Mesendoderm (in vitro differentiated cells): ENCODE measurements around the gene VIPR2.

Source experiments
- DNase-seq: peaks from one replicate; pipeline ENCODE4 v3.0.0; 2013
- H2AK5ac ChIP-seq: 2 replicates; pipeline ENCODE4 v1.6.1; 2013; ENCODE audit warnings: low read length, inconsistent platforms
- H2BK120ac ChIP-seq: 2 replicates; pipeline ENCODE4 v1.6.1; 2013; ENCODE audit warnings: low read depth, mild to moderate bottlenecking, low read length, moderate library complexity, mixed read lengths
- H2BK15ac ChIP-seq: replicated peaks from 2 replicates; pipeline ENCODE4 v1.6.1; 2013; ENCODE audit warnings: low read depth, mild to moderate bottlenecking, moderate library complexity
- H2BK5ac ChIP-seq: 2 replicates; pipeline ENCODE4 v1.6.1; 2013; ENCODE audit warnings: low read length, inconsistent platforms
- H3K18ac ChIP-seq: 2 replicates; pipeline ENCODE4 v1.6.1; 2013; ENCODE audit warnings: mild to moderate bottlenecking, low read length, mixed read lengths
- H3K23ac ChIP-seq: one replicate; pipeline ENCODE4 v1.6.1; 2013; ENCODE audit warnings: low read length
- H3K27ac ChIP-seq: 2 replicates; pipeline ENCODE4 v1.5.1; 2013; ENCODE audit warnings: low read depth, mild to moderate bottlenecking, inconsistent platforms, low read length, moderate library complexity
- H3K27me3 ChIP-seq: 2 replicates; pipeline ENCODE4 v1.6.1; 2013; ENCODE audit warnings: low read length, control low read depth, mild to moderate bottlenecking, inconsistent platforms; ENCODE audit not compliant: insufficient read depth, poor library complexity
- H3K36me3 ChIP-seq: 2 replicates; pipeline ENCODE4 v1.6.1; 2013; ENCODE audit warnings: low read length, inconsistent platforms; ENCODE audit not compliant: control insufficient read depth, insufficient read depth
- H3K4ac ChIP-seq: one replicate; pipeline ENCODE4 v1.6.1; 2013; ENCODE audit warnings: low read depth, mild to moderate bottlenecking, low read length, moderate library complexity
- H3K4me1 ChIP-seq: 2 replicates; pipeline ENCODE4 v1.6.1; 2013; ENCODE audit warnings: low read depth, low read length, inconsistent platforms; ENCODE audit not compliant: control insufficient read depth
- H3K4me2 ChIP-seq: 2 replicates; pipeline ENCODE4 v1.6.1; 2013; ENCODE audit warnings: low read length
- H3K4me3 ChIP-seq: 2 replicates; pipeline ENCODE4 v1.5.1; 2013; ENCODE audit warnings: mild to moderate bottlenecking, low read length
- H3K56ac ChIP-seq: one replicate; pipeline ENCODE4 v1.6.1; 2013; ENCODE audit warnings: low read length
- H3K79me1 ChIP-seq: 2 replicates; pipeline ENCODE4 v1.6.1; 2013; ENCODE audit warnings: low read length, inconsistent platforms
- H3K79me2 ChIP-seq: 2 replicates; pipeline ENCODE4 v1.6.1; 2013; ENCODE audit warnings: mild to moderate bottlenecking, low read length; ENCODE audit not compliant: control insufficient read depth, insufficient read depth
- H3K9ac ChIP-seq: 2 replicates; pipeline ENCODE4 v1.6.1; 2013; ENCODE audit warnings: low read length, inconsistent platforms
- H4K5ac ChIP-seq: one replicate; pipeline ENCODE4 v1.6.1; 2013; ENCODE audit warnings: low read length
- H4K8ac ChIP-seq: one replicate; pipeline ENCODE4 v1.6.1; 2013; ENCODE audit warnings: low read depth, mild to moderate bottlenecking, control low read depth, low read length, moderate library complexity
- WGBS: extraction: QIAGEN DNeasy Blood & Tissue Kit; methylation state at CpG from one replicate; pipeline ENCODE4 v1.1.7; 2013; ENCODE audit warnings: low lambda C conversion rate, missing lambda C conversion rate; ENCODE audit not compliant: insufficient coverage; ENCODE audit errors: extremely low coverage; 5-methylcytosine and 5-hydroxymethylcytosine counted together

Gene VIPR2

GRCh38 chr7:159156436-159157245 lies 12.0 kb upstream of the VIPR2 start:
- H3K23ac ChIP-seq: no peak overlapping the region
- no peak overlapping the region for H3K56ac ChIP-seq
- no peak overlapping the region for H3K18ac ChIP-seq
- no peaks in the 10 kb centered on the region for H3K27me3 ChIP-seq
- no peaks in the 10 kb centered on the region for H3K79me1 ChIP-seq
- no peak overlapping the region for H3K27ac ChIP-seq
- no peak overlapping the region for H3K4me3 ChIP-seq
- WGBS: no CpG with 5 or more reads among the region's 23 CpGs
- H4K8ac ChIP-seq: no peak overlapping the region
- no peak overlapping the region for H2BK15ac ChIP-seq
- H3K36me3 ChIP-seq: no peaks in the 10 kb centered on the region
- no peak for DNase-seq
- no peak overlapping the region for H2BK5ac ChIP-seq
- no peaks in the 10 kb centered on the region for H3K79me2 ChIP-seq
- H3K4me1 ChIP-seq: no peaks in the 10 kb centered on the region
- H4K5ac ChIP-seq: no peak overlapping the region
- no peak overlapping the region for H2AK5ac ChIP-seq
- no peak overlapping the region for H3K9ac ChIP-seq
- no peak overlapping the region for H3K4ac ChIP-seq
- no peak overlapping the region for H2BK120ac ChIP-seq
- H3K4me2 ChIP-seq: no peak overlapping the region

DNA sequence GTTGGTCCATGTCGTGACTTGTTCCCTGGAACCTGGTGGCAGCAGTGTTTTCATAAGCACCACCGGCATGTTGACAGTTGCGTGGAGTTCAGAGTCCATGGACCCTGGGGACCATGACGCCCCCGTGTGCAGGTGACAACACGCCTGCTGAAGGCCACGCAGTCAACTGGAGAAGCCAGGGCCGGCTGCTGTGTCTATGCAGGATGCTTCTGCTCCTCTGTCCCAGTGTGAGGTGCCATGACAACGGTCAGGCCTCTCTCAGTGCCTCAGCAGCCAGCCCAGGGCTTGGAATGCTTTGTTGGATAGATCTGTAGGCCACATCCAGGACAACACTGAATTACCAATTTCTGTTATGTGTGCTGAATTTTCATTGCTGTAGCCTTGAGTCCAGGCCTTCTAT lies 10.7 kb upstream of the VIPR2 start:
- no peak for DNase-seq
- no peak overlapping the region for H3K4ac ChIP-seq
- no peaks in the 10 kb centered on the region for H3K36me3 ChIP-seq
- H2AK5ac ChIP-seq: no peak overlapping the region
- H3K4me1 ChIP-seq: no peaks in the 10 kb centered on the region
- H3K9ac ChIP-seq: no peak overlapping the region
- WGBS: no CpG with 5 or more reads among the region's 9 CpGs
- no peaks in the 10 kb centered on the region for H3K79me1 ChIP-seq
- H3K27me3 ChIP-seq: no peaks in the 10 kb centered on the region
- no peak overlapping the region for H2BK15ac ChIP-seq
- no peak overlapping the region for H3K4me3 ChIP-seq
- no peak overlapping the region for H3K56ac ChIP-seq
- H2BK120ac ChIP-seq: no peak overlapping the region
- H3K23ac ChIP-seq: no peak overlapping the region
- no peak overlapping the region for H2BK5ac ChIP-seq
- no peak overlapping the region for H3K4me2 ChIP-seq
- no peak overlapping the region for H4K8ac ChIP-seq
- H3K18ac ChIP-seq: no peak overlapping the region
- H3K79me2 ChIP-seq: no peaks in the 10 kb centered on the region
- no peak overlapping the region for H3K27ac ChIP-seq
- H4K5ac ChIP-seq: no peak overlapping the region

- Histone ChIP-seq H2BK120ac (no peak overlapping the region), H3K18ac (no peak overlapping the region), H3K4me2 (no peak overlapping the region), H2BK15ac (no peak overlapping the region), H3K4me1 (no peaks in the 10 kb centered on the region), H2BK5ac (no peak overlapping the region), H3K36me3 (no peaks in the 10 kb centered on the region), H3K4ac (no peak overlapping the region), H3K79me2 (no peaks in the 10 kb centered on the region), H3K4me3 (no peak overlapping the region), H3K23ac (no peak overlapping the region), H3K27me3 (no peaks in the 10 kb centered on the region), H3K27ac (no peak overlapping the region), H4K5ac (no peak overlapping the region), H3K9ac (no peak overlapping the region), H3K79me1 (no peaks in the 10 kb centered on the region), H4K8ac (no peak overlapping the region), H2AK5ac (no peak overlapping the region), H3K56ac (no peak overlapping the region)
- no peak for DNase-seq
- WGBS: no CpG with 5 or more reads among the region's 17 CpGs
These were observed 9.6 kb upstream of the VIPR2 start for GRCh38 chr7:159154243-159154642.

- H4K8ac ChIP-seq: no peak overlapping the region
- no peak overlapping the region for H3K4ac ChIP-seq
- H3K4me3 ChIP-seq: no peak overlapping the region
- H3K27ac ChIP-seq: no peak overlapping the region
- no CpG with 5 or more reads among the region's 9 CpGs for WGBS
- no peak overlapping the region for H3K18ac ChIP-seq
- H2BK15ac ChIP-seq: no peak overlapping the region
- no peak overlapping the region for H3K56ac ChIP-seq
- H3K79me2 ChIP-seq: no peaks in the 10 kb centered on the region
- H3K4me2 ChIP-seq: no peak overlapping the region
- H3K23ac ChIP-seq: no peak overlapping the region
- no peaks in the 10 kb centered on the region for H3K4me1 ChIP-seq
- no peaks in the 10 kb centered on the region for H3K36me3 ChIP-seq
- H2BK120ac ChIP-seq: no peak overlapping the region
- no peak for DNase-seq
- no peaks in the 10 kb centered on the region for H3K79me1 ChIP-seq
- no peak overlapping the region for H2BK5ac ChIP-seq
- no peak overlapping the region for H2AK5ac ChIP-seq
- H3K27me3 ChIP-seq: no peaks in the 10 kb centered on the region
- H3K9ac ChIP-seq: no peak overlapping the region
- no peak overlapping the region for H4K5ac ChIP-seq
These were observed 8.8 kb upstream of the VIPR2 start for GRCh38 chr7:159153511-159153910.

DNA sequence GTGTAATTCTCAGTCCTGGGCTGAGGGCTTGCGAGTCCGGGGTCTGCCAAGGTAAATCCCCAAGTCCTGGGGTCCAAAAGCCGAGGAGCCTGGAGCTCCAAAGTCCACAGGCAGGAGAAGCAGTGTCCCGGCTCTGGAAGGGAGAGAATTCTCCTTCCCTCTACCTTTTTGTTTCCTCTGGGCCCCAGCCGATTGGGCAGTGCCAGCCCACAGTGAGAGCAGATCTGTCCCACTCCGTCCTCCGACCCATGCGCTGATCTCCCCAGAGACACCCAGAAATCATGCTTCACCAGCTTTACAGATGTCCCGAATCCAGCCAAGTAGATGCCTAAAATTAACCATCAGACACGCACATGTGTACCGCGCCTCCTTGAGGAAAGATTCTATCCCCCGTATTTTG lies 8.1 kb upstream of the VIPR2 start:
- no peak overlapping the region for H3K4ac ChIP-seq
- no peak overlapping the region for H2AK5ac ChIP-seq
- no peak overlapping the region for H3K18ac ChIP-seq
- no peak overlapping the region for H3K56ac ChIP-seq
- H3K27me3 ChIP-seq: no peaks in the 10 kb centered on the region
- no peak for DNase-seq
- H3K27ac ChIP-seq: no peak overlapping the region
- no peak overlapping the region for H4K8ac ChIP-seq
- H2BK120ac ChIP-seq: no peak overlapping the region
- H3K23ac ChIP-seq: no peak overlapping the region
- no peaks in the 10 kb centered on the region for H3K79me2 ChIP-seq
- no peak overlapping the region for H3K9ac ChIP-seq
- H3K4me2 ChIP-seq: no peak overlapping the region
- H3K79me1 ChIP-seq: no peaks in the 10 kb centered on the region
- no peak overlapping the region for H2BK15ac ChIP-seq
- H3K4me3 ChIP-seq: no peak overlapping the region
- no CpG with 5 or more reads among the region's 13 CpGs for WGBS
- no peaks in the 10 kb centered on the region for H3K4me1 ChIP-seq
- no peaks in the 10 kb centered on the region for H3K36me3 ChIP-seq
- H4K5ac ChIP-seq: no peak overlapping the region
- no peak overlapping the region for H2BK5ac ChIP-seq

DNA sequence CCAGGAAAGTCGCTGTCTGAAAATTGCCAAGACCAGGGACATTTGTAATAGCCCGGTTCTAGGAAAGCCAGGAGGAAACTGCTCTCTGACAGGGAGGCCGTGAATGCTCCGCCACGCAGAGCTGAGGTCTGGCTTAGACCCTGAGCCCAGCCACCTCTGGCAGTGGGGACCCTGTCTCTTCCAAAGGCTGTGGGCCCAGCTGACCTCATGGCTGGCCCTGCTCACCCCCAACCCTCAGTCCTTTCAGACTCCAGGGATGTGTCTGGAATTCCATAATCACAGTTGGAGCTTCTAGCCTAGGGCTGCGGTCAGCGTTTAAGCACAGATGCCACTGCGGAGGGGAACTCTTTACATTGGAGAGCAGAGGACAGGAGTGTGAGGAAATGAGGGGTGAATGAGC lies 6.6 kb upstream of the VIPR2 start:
- Histone ChIP-seq H4K5ac (no peak overlapping the region), H3K23ac (no peak overlapping the region), H3K4me3 (no peak overlapping the region), H3K4me2 (no peak overlapping the region), H3K79me1 (no peaks in the 10 kb centered on the region), H2BK15ac (no peak overlapping the region), H3K79me2 (no peaks in the 10 kb centered on the region), H2BK120ac (no peak overlapping the region), H2AK5ac (no peak overlapping the region), H3K27ac (no peak overlapping the region), H3K56ac (no peak overlapping the region), H3K18ac (no peak overlapping the region), H3K36me3 (no peaks in the 10 kb centered on the region), H3K27me3 (no peaks in the 10 kb centered on the region), H3K4ac (no peak overlapping the region), H3K4me1 (no peaks in the 10 kb centered on the region), H4K8ac (no peak overlapping the region), H3K9ac (no peak overlapping the region), H2BK5ac (no peak overlapping the region)
- DNase-seq: no peak
- no CpG with 5 or more reads among the region's 8 CpGs for WGBS
